H4 (cell line): ENCODE results near the gene ADARB1. TPM values are rescaled to one million over a fixed set of nuclear protein-coding genes. Genes with fewer than 3 reads are reported as not detected.
"Not testable (repeated sequence)": the region's sequence is repeated elsewhere in the genome, so short reads cannot be mapped to it uniquely, and the experiment has no call there.

ENCODE experiments used
- DNase-seq: peaks from one replicate; pipeline ENCODE4 v3.0.0-alpha.2; 2015; ENCODE audit warnings: low spot score
- total RNA-seq: library from RNA; depleted of rRNA; stranded (reverse); fragments of >200 nt; shearing (Covaris generic); gene quantifications from 2 replicates; pipeline ENCODE4 v1.2.3, GENCODE V29; 2014

Gene ADARB1
- total RNA-seq, 1 experiment from 2014 or later, result 10.2 TPM

DNA sequence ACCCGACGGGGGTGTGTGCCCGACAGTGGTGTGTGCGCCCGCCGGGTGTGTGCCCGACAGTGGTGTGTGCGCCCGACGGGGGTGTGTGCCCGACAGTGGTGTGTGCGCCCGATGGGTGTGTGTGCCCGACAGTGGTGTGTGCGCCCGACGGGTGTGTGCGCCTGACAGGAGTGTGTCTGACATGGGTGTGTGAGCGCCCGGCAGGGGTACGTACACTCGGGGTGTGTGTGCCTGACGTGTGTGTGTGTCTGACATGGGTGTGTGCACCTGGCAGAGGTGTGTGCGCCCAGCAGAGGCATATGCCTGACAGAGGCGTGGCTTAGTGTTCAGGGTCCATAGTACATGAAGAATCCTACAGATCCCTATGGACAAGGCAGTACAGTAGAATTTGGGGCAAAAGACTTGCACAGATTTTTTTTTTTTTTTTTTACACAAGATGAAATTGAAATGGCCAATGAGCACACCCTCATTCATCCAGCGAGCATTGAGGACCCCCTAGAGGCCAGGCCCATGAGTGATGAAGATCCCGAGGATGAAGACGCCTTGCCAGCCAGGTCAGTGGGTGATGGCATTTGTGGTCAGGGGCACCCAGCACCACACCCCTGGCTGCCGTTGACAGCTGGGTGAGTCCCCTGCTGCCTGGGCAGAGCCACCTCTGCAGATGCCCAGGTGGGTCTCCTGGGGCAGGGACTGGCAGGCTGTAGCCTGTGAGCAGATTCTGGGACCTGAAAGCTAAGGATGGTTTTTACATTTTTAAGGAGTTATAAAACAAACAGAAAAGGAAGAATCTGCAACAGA, 60.1 kb downstream of the ADARB1 start:
- DNase-seq, result no peak

DNA sequence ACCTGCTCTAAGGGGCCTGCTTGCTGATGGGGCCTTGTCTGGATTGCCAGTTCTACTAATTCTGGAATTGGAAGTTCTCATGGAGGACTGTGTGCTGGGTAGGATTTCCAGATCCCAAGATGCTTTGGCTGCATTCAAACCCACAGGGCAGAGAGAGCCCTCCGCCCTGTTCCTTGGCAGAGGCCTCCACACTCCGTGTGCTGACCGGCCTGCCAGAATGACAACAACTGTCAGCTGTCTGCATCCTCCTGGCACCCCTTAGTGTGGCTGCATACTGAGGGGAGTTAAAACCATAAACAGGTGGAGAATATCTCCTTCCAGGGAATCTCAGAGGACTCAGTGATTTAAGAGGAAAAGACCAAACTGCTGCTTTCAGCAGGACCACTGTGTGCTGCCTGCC, 60.7 kb downstream of the ADARB1 start:
- no peak for DNase-seq

DNA sequence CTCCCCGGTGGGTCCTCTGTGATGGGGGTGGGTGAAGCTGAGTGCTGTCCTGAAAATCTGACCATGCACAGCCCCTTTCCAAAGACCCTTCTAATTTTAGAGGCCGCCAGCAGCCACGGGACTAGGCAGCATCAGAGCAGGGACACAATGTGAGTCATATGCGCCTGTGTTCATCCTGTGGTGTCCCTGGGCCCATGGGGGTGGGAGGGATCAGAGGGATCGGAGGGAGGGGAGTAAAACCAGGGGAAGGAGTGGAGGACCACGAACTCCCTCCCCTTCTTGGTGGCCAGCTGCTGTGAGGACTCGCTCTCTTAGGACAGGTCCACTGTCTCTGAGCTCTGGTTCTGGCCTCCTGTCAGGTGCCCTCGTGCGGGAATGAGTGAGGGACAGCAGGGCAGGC, 61.5 kb downstream of the ADARB1 start:
- no peak for DNase-seq

DNA sequence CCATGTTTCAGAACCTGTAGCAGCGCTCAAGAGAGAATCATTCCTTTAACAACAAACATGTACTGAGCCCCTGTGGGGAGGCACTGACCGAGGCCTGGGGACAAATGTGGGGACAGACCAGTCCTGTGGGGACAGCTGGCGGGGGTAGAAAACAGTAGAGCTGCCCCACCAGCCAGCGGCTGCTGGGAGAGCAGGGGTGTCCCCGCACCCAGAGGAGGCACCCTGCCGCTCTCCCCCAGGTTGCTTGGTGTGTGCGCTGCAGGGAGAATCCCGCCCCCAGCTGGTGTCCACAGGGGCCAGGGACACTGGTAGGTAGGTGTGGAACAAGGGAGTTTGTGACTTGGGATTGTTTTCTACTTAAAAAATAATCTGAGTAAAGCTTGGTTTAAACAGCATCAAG, 62.1 kb downstream of the ADARB1 start:
- no peak for DNase-seq

DNA sequence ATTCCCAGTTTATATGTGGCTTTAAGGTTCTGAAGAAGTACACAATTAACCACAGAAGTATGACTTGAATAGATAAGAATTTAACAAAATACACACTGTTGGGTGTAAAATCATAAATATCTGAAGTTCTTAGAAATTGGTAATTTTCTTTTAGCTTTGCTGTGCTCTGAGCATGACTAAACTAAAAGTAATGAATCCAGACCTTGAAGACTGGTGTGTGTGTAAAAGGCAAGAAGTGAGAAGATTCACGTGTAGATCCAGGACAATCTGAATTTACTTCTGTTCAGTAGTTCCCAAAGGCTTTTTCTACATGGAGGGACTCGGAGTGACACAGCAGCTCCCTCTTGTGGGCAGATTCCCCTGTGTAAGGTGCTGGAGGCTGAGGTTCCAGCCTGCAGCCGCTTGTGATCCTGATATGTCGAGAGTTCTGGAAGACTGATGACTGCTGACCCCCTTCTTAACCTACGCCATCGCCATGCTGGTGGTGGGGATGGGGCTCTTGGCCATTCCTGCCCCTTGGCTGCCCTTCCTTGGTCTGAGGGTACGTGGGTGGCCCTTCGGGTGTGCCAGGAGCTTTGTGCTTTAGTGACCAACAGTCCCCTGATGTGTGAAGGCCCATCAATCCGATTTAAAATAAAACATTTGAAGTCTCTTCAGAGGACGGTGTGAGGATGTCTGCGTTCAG, 62.7 kb downstream of the ADARB1 start:
- peak; percentile 86 for DNase-seq

DNA sequence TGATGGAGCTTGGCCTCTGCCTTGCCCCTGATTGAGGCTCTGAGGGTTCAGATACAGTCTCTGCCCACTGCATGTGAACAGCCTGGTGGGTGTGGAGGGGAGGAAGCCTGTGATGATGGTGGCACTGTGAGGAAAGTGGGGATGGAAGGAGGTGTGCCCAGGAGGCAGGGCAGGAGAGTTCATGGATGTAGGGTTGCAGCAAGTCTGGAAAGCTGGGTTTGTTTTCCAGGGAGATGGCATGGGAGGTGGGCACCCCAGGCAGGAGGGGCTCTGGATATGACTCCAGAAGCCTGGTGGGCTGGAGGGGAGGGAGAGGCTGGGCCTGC, 63.2 kb downstream of the ADARB1 start:
- no peak for DNase-seq

DNA sequence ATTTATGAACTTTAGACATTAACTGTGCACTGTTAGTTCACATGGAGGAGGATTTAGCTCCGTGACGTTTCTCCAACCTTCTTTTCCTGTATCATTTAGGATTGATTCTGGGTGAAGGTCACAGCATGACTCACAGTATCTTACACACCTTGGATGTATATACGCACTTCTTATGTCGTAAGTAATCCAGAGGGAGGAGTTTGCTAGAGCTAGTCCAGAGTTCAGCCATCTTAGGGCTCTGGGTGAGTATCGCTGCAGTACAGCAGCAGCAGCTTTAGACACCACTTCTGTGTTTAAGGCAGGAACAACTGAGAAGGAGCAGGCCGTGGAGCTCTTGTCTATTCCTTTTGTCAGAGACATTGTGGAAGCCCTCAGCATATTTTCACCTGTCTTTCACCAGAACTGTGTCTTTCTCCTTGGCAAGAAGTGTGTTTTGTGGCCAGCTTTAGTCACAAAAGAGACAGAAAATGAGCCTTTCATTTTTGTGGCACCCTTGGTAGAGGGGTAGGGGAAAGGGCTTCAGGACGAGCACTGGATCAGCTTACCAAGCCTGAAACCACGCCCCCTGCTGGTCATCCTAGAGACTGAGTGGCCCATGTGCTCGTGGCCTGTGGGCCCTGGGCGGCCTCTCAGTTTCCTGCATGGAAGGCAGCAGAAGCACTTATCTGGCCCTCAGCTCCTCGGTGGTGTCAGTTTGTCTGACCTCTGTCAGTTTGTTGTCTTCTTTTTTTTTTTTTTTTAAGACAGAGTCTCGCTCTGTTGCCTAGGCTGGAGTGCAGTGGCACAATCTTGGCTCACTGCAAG, 64.0 kb downstream of the ADARB1 start:
- peak; percentile 68 for DNase-seq

DNA sequence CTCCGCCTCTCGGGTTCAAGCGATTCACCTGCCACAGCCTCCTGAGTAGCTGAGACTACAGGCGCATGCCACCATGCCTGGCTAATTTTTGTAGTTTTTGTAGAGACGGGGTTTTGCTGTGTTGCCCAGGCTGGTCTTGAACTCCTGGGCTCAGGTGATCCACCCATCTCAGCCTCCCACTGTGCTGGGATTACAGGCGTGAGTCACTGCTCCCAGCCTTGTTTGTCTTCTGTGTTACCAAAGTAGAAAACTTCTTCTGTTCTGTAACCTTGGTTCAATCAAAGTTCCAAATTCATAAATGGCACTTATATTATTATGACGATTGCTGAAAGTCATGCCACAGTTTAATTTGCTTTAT, 64.6 kb downstream of the ADARB1 start:
- DNase-seq, result not testable (repeated sequence)

DNA sequence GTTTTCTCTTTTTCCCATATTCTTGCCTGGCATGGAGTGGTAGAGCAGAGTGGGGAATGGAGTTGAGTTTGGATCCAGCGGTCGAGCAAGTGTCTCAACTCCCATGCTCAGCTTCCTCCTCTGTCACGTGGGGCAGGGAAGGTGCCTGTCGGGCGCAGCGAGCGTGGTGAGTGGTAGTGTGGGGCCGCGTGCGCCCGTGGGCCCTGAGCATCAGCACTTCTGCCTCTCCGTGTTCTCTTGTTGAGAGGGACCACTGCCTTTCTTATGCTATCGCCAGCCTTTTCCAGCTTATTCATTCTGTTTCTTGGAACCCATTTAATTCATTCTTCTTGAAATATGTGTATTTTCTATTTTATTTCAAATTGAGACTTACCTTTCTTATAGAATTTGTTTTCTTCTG, 65.1 kb downstream of the ADARB1 start:
- no peak for DNase-seq

DNA sequence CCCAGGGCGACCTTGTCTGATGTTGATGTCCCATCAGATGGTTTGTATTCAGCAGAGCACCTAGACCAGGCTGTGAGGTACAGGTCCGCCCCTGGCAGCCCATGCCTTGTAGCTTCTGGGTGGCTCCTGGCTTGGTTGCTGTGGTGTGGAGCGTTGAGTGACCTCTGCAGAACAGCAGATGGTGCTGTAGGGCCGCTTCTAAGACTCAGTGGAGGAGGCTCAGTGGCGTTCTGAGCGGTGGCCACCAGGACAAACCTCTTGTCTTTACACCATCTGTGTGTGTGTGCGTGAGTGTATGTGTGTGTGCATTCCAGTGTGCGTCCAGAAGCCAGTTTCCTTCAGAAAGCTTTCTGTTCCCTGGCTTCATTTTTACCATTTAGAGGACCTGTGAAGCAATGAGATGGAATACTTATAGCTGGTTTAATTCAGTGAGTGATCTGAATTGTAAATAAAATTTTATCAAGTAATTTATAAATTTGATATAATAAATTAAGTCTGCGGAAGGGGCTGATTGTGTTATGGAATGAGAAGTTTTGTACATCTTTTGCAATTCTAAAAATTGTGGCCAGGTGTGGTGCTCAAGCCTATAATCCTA, 66.1 kb downstream of the ADARB1 start:
- DNase-seq, result peak; percentile 97

DNA sequence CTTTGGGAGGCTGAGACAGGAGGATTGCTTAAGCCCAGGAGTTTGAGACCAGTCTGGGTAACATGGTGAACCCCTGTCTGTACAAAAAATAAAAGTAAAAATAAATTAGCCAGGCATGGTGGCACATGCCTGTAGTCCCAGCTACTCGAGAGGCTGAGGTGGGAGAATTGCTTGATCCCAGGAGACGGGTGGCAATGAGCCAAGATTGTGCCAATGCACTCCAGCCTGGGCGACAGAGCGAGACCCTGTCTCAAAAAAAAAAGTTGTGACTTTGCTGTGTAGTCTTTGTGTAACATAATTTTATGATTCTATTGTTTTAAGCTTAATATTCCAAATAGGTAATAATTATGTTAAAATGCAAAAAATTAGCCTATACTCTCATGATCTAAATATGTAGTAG, 66.6 kb downstream of the ADARB1 start:
- DNase-seq, result not testable (repeated sequence)

DNA sequence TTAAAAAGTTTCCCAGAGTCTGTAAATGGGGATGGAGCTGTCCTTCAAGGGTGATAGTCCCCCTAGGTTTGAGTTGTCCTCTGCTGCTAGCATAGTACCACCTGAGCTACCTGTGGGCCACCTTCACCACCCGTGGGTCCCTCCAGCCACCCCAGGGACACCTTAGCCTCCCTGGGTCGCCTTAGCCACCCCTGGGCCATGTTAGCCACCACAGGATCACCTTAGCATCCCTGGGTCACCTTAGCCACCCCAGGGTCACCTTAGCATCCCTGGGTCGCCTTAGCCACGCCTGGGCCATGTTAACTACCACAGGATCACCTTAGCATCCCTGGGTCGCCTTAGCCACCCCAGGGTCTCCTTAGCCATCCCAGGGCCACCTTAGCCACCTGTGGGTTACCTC, 67.1 kb downstream of the ADARB1 start:
- DNase-seq, result no peak

DNA sequence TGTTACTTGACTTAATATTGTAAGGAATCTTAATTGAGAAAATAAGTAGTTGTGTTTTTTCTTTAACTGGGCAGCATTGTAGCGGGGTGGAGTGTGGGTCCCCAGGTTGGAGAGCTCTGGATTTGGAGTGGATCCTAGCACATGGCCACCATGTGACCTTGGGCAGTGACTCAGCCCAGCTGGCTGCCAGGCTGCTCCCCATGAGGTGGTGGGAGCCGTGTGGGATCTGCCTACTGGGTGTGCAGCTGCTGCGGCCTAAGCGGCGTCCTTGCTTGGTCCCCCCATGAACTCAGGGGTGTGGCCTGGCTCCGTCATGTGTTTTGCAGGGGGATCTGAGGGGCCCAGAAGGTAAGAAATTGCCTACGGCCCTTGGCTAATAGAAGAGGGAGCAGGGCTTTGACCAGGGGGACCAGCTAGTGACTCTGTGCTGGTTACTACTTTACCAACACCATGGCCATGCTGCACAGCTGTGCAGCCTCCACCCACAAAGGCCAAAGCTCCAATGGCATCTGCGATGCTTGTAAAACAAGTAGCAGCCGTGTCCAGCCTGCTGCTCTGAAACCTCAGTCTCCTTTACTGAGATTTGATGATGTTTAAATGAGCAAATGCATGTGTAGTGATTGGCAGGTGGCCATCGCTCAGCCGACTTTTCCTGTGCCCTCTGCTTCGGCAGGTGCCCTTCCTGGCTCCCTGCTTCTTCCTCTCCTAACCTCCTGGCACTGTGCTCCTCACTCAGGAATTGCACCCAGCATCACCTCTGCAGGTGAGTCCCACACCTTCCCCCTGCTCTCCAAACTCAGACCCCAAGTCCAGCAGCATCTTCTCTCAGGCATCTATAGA, 68.3 kb downstream of the ADARB1 start:
- peak; percentile 78 for DNase-seq

DNA sequence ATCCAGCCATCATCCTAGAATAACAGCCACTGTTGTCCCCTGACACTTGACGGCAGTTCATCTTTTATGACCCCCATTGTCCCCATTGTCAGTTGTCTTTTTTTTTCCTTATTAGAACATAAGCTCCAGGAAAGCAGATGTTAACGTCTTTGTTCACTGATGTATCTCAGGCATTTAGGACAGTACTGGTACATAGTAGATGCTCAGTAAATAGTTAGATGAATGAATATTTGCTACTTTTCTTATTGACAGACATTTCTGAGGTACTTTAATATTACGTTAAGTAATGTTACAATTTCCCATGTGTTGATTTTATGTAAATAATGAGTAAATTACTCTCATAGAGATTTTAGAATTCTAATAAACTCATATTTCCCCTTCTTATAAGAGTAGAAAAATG, 69.5 kb downstream of the ADARB1 start:
- DNase-seq, result no peak

DNA sequence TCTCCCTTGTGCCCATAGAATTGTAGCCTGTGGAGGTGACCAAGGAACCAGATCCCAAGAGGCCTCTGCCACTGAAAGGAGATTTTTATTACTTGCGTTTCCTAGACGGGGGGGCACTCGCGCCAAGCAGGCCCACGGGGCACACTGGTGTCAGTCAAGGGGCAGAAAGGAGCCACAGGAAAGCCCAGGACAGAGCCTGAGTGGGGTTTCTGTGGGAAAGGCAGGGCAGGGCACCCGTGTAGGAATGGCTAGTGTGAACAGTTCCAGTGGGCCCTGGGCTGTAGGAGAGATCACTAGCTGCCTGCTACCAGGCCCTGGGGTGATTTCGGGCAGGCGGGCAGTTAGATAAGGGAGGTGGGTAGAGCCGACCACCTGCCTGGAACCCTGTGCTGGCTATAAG, 70.8 kb downstream of the ADARB1 start:
- DNase-seq, result no peak

DNA sequence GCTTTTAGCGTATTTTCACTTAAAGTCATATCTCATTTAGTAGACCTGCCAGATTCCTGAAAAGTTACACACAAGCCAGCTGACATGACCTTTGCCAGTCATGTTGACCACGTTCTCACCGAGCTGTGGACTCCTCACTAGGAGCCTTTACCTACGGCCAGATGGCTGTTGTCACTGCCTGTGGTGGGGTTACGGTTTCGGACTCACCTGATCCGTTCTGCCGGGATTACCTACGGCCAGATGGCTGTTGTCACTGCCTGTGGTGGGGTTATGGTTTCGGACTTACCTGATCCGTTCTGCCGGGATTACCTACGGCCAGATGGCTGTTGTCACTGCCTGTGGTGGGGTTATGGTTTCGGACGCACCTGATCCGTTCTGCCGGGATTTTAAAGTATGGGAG, 71.5 kb downstream of the ADARB1 start:
- not testable (repeated sequence) for DNase-seq

DNA sequence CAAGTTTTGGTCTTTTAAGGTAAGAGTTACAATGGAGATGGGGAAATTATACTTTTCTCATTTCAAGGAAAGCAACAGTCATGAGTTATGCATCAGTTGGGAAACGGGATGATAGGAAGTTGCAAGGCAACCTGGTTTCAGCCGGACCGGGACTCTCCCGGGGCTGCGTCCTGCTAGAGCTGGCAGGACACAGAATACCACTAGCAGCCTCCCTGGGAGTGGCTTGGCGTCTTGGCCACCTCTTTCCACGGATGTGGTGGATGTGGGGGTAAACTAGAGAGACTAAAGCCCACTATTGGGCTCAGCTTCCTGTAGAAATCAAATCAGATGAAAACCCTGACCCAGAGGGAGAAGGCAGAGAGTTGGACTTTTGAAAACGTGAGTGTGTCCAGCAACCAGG, 71.9 kb downstream of the ADARB1 start:
- DNase-seq, result no peak

DNA sequence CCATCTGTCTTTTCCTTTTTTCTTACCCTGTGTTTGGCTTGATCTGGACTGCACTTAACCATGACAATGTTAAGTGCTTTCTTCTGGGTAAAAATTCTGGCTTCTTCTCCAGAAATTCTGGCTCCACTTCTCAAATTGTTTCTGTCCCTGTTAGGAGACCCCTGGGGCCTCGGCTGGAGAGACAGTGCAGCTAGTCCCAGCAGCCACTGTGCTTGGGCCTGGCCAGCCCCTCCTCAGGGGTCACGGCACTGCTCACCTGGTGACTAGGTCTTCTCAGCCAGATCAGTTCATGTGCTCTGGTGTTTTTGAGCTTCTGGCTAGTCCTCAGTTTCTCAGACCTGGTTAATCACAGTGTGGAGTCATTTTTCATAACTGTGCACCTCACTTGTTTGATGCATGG, 72.4 kb downstream of the ADARB1 start:
- no peak for DNase-seq

DNA sequence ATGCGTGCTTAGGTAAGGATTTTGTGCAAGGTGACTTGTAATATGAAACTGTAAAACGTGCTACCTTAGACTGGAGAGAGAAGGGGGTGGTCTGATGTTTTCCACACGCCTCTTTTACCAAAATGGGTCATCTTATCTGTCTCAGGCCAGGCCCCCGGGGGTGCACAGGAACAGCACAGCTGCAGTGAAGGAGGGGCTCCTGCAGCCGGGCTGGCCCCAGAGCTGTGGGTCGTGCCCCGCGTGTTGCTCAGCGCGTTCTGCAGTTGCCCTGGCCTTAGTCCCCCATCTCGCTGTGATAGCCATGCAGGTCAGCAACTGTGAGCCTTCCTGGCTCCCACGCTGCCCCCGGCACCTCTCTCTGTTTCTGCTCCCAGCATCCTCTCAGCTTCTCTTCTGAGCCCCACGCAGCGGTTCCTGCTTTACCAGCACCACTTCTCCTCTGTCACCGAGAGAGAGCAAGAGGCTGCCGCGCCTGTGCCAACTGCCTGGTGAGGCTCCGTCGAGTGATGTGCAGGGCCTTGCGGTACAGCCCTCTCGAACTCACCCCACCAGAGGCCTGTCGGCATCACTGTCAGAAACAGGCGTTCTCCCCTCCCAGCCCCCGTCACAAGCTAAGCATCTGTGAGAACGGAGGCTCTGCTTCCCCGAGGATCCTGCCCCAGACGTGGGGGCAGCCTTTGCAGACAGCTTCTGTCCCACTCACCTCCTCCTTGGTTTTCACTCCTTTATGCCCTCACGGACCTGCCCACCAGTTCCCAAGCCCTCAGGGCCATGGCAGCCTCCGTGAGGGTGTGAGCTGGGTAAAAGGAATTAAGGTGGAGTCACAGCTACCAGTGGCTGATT, 73.3 kb downstream of the ADARB1 start:
- DNase-seq, result no peak

DNA sequence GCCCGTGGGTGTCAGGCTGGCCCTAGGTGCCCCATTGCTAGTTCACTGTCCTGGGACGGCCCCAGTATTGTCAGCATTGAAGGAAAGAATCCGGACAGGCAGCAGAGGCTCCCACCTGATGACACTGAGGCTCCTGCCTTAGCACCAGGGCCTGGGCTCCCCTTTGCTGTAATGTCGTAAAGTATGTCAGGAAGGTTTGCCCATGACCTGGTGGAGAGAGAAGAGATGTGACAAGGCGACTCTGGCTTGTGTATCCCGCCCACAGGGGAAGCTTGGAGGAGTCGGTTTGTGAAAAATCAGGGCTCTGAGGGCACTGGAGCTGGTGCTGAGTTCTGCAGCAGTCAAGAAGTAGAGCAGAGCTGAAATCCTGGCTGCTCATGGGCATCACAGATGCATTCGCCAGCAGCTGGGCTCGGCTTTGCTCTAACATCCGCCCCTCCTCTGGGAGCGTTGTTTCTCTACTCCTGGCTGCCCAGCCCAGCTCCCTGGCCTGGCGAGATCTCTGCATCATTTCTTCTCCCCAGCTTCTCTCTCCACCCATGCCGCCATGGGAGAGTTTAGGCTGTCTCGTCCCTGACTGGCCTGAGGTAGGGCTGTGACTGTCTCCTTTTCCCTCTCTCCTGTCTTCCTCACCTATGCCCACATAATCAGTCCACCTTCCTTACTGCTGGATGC, 74.1 kb downstream of the ADARB1 start:
- no peak for DNase-seq
